HS-5 (cell line): ENCODE data around the gene GRSF1.
"Not testable (repeated sequence)": the region's sequence is repeated elsewhere in the genome, so short reads cannot be mapped to it uniquely, and the experiment has no call there.

Source experiments
- DNase-seq: peaks from one replicate; pipeline ENCODE4 v3.0.0-alpha.2; 2012; ENCODE audit warnings: low read depth

GRSF1 gene

GRCh38 chr4:70839589-70840093 lies at the start of gene GRSF1:
TSS of gene GRSF1 (minus strand) at chr4:70839890. CDS start at chr4:70839827, 63 bp downstream.
- DNase-seq = peak; percentile 58

GRCh38 chr4:70885174-70885573 lies 45.5 kb upstream of the GRSF1 start:
- no peak for DNase-seq

- no peak for DNase-seq
Measured at GRCh38 chr4:70880739-70881138, 41.0 kb upstream of the GRSF1 start.

- DNase-seq = no peak
Measured at GRCh38 chr4:70877556-70877955, 37.9 kb upstream of the GRSF1 start.

GRCh38 chr4:70874268-70875156 lies 34.8 kb upstream of the GRSF1 start:
- no peak for DNase-seq

- DNase-seq = no peak
Measured at GRCh38 chr4:70873216-70873615, 33.5 kb upstream of the GRSF1 start.

GRCh38 chr4:70868778-70869177 lies 29.1 kb upstream of the GRSF1 start:
- no peak for DNase-seq

- DNase-seq = no peak
Measured at GRCh38 chr4:70863099-70863790, 23.6 kb upstream of the GRSF1 start.

GRCh38 chr4:70859066-70859465 lies 19.4 kb upstream of the GRSF1 start:
- no peak for DNase-seq

GRCh38 chr4:70858454-70858853 lies 18.8 kb upstream of the GRSF1 start:
- no peak for DNase-seq

GRCh38 chr4:70855464-70855863 lies 15.8 kb upstream of the GRSF1 start:
- no peak for DNase-seq

GRCh38 chr4:70849291-70849690 lies 9.6 kb upstream of the GRSF1 start:
- no peak for DNase-seq

- DNase-seq = no peak
Measured at GRCh38 chr4:70844180-70844579, 4.5 kb upstream of the GRSF1 start.

GRCh38 chr4:70842761-70843435 lies 3.2 kb upstream of the GRSF1 start:
- no peak for DNase-seq

GRCh38 chr4:70841951-70842350 lies 2.3 kb upstream of the GRSF1 start:
- no peak for DNase-seq

- no peak for DNase-seq
Measured at GRCh38 chr4:70841211-70841610, 1.5 kb upstream of the GRSF1 start.

- DNase-seq = not testable (repeated sequence)
Measured at GRCh38 chr4:70840631-70841030, 941 bp upstream of the GRSF1 start.

GRCh38 chr4:70840137-70840536 lies 447 bp upstream of the GRSF1 start:
- DNase-seq = not testable (repeated sequence)

- DNase-seq = peak; percentile 15
Measured at GRCh38 chr4:70838666-70839588, 763 bp downstream of the GRSF1 start.

GRCh38 chr4:70838204-70838603 lies 1.5 kb downstream of the GRSF1 start:
- DNase-seq = no peak

GRCh38 chr4:70836081-70836480 lies 3.6 kb downstream of the GRSF1 start:
- no peak for DNase-seq
